ENCODE measurements around the gene EML4.

EML4 gene

GRCh38 chr2:42360493-42360889 lies 191.3 kb downstream of the EML4 start:
- H3K27ac ChIP-seq = peak overlapping the region; percentile 92
- H3K36me3 ChIP-seq = no peaks in the 10 kb centered on the region
- peaks cover 17% of the 10 kb centered on the region for H3K27me3 ChIP-seq
- no peaks in the 10 kb centered on the region for H3K9me3 ChIP-seq
- TF ChIP-seq CTCF (IDR thresholded peaks at IDR 0.05) = no peak
- peak overlapping the region; percentile 79 to 94 for H3K4me3 ChIP-seq (ENCODE audit: low read depth in 1 of 2, low read length in 1 of 2)
- H3K4me1 ChIP-seq (ENCODE audit: control insufficient read depth in 1 of 2, insufficient read depth in 1 of 2, low read depth in 1 of 2, low read length in 1 of 2) = peaks cover 40 to 43% of the 10 kb centered on the region in 2 experiments

GRCh38 chr2:42360890-42361727 lies 192.0 kb downstream of the EML4 start, which contains the start of gene COX7A2L:
Gene COX7A2L (minus strand): TSS chr2:42361217. CDS start chr2:42361161, 56 bp downstream.
- no peak for TF ChIP-seq CTCF (IDR thresholded peaks at IDR 0.05)
- peak within 1 kb of the TSS; percentile 79 to 94 for H3K4me3 ChIP-seq (ENCODE audit: low read depth in 1 of 2, low read length in 1 of 2)
- peak within 1 kb of the TSS; percentile 92 for H3K27ac ChIP-seq
- no peaks in the 10 kb centered on the region for H3K9me3 ChIP-seq
- H3K27me3 ChIP-seq = peaks cover 17% of the 10 kb centered on the region
- H3K4me1 ChIP-seq (ENCODE audit: control insufficient read depth in 1 of 2, insufficient read depth in 1 of 2, low read depth in 1 of 2, low read length in 1 of 2) = peaks cover 40 to 43% of the 10 kb centered on the region in 2 experiments
- no peaks in the 10 kb centered on the region for H3K36me3 ChIP-seq

- peak overlapping the region; percentile 79 to 94 for H3K4me3 ChIP-seq (ENCODE audit: low read depth in 1 of 2, low read length in 1 of 2)
- no peak for TF ChIP-seq CTCF (IDR thresholded peaks at IDR 0.05)
- peak overlapping the region; percentile 92 for H3K27ac ChIP-seq
- H3K4me1 ChIP-seq (ENCODE audit: control insufficient read depth in 1 of 2, insufficient read depth in 1 of 2, low read depth in 1 of 2, low read length in 1 of 2) = peaks cover 40 to 43% of the 10 kb centered on the region in 2 experiments
- no peaks in the 10 kb centered on the region for H3K9me3 ChIP-seq
- H3K27me3 ChIP-seq = peaks cover 20% of the 10 kb centered on the region
- H3K36me3 ChIP-seq = no peaks in the 10 kb centered on the region
Observed at GRCh38 chr2:42361728-42362283, 192.7 kb downstream of the EML4 start.

- Histone ChIP-seq H3K27ac (no peak overlapping the region), H3K9me3 (no peaks in the 10 kb centered on the region), H3K36me3 (no peaks in the 10 kb centered on the region), H3K4me1 (ENCODE audit: control insufficient read depth in 1 of 2, insufficient read depth in 1 of 2, low read depth in 1 of 2, low read length in 1 of 2) (peaks cover 29 to 31% of the 10 kb centered on the region in 2 experiments), H3K4me3 (ENCODE audit: low read depth in 1 of 2, low read length in 1 of 2) (no peak overlapping the region), H3K27me3 (peaks cover 29% of the 10 kb centered on the region)
- no peak for TF ChIP-seq CTCF (IDR thresholded peaks at IDR 0.05)
Observed at GRCh38 chr2:42363413-42363812, 194.3 kb downstream of the EML4 start.

GRCh38 chr2:42364658-42365057 lies 195.5 kb downstream of the EML4 start:
- H3K27ac ChIP-seq = no peak overlapping the region
- no peak overlapping the region for H3K4me3 ChIP-seq (ENCODE audit: low read depth in 1 of 2, low read length in 1 of 2)
- H3K4me1 ChIP-seq (ENCODE audit: control insufficient read depth in 1 of 2, insufficient read depth in 1 of 2, low read depth in 1 of 2, low read length in 1 of 2) = peaks cover 17 to 19% of the 10 kb centered on the region in 2 experiments
- peaks cover 29% of the 10 kb centered on the region for H3K27me3 ChIP-seq
- TF ChIP-seq CTCF (IDR thresholded peaks at IDR 0.05) = no peak
- no peaks in the 10 kb centered on the region for H3K9me3 ChIP-seq
- H3K36me3 ChIP-seq = no peaks in the 10 kb centered on the region

All from neutrophil (primary cell).